ENCODE data around the gene BMPR2. TPM values are rescaled to one million over a fixed set of nuclear protein-coding genes. Genes with fewer than 3 reads are reported as not detected.
A peak's percentile ranks its signal among the peaks of the same experiment; 100 is the strongest.
"Not testable (repeated sequence)": the region's sequence is repeated elsewhere in the genome, so short reads cannot be mapped to it uniquely, and the experiment has no call there.

BMPR2 gene
- total RNA-seq, 1 donor from 2014 or later, result 74.6 TPM

DNA sequence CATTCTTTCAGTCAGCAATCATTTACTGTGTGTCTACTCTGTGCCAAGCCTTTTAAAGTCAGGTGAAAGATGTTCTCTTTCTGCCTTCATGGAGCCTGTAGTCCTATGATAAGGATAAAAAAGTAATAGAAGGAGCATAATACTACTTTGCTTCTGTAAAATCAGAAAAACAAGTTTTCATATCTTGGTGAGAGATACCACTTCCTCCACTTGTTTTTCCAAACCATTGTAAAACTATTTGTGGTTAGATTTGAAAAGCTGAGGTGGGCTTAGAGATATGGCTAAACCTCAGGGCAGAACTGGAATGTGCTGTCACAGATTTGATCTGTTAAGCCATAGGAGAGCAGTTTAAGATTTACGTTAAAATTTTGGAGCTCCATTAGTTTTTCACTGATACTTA is 153.9 kb downstream of the BMPR2 start:
- DNase-seq (ENCODE audit: low spot score), result no peak

DNA sequence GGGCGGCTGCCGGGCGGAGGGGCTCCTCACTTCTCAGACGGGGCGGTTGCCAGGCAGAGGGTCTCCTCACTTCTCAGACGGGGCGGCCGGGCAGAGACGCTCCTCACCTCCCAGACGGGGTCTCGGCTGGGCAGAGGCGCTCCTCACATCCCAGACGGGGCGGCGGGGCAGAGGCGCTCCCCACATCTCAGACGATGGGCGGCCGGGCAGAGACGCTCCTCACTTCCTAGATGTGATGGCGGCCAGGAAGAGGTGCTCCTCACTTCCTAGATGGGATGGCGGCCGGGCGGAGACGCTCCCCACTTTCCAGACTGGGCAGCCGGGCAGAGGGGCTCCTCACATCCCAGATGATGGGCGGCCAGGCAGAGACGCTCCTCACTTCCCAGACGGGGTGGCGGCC is 159.2 kb downstream of the BMPR2 start:
- DNase-seq (ENCODE audit: low spot score), result not testable (repeated sequence)

DNA sequence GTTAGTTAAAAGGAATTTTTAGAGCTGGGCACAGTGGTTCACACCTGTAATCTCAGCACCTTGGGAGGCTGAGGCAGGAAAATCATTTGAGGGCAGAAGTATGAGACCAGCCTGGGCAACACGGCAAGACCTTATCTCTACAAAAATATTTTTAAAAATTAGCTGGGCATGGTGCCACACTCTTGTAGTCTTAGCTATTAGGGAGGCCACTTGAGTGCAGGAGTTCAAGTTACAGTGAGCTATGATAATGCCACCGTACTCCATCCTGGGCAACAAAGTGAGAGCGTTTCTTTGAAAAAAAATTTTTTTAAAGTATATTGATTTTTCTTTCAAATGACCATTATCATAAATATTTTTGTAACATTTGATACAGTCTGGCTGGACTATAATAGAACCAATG is 165.0 kb downstream of the BMPR2 start:
- no peak for DNase-seq (ENCODE audit: low spot score)

DNA sequence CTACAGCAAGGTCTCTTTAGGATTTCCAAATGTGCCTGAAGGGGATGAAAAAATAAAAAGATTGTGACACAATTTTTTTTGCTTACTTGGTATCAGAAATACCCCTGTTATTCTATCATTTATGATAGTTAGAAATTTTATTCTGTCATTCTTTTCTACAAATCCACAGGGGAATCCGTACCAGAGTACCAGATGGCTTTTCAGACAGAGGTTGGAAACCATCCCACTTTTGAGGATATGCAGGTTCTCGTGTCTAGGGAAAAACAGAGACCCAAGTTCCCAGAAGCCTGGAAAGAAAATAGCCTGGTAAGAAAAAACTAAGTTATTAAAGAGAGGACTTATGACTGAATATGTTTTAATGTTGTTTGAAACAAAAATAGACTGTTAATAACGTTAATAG is 166.0 kb downstream of the BMPR2 start:
- DNase-seq (ENCODE audit: low spot score), result no peak

GRCh38 chr2:202545523-202545922 is 169.4 kb downstream of the BMPR2 start:
- DNase-seq (ENCODE audit: low spot score), result no peak

- DNase-seq (ENCODE audit: low spot score), result no peak
These were observed 169.8 kb downstream of the BMPR2 start for GRCh38 chr2:202545931-202546330.

GRCh38 chr2:202546499-202547141 is 170.5 kb downstream of the BMPR2 start:
- not testable (repeated sequence) for DNase-seq (ENCODE audit: low spot score)

DNA sequence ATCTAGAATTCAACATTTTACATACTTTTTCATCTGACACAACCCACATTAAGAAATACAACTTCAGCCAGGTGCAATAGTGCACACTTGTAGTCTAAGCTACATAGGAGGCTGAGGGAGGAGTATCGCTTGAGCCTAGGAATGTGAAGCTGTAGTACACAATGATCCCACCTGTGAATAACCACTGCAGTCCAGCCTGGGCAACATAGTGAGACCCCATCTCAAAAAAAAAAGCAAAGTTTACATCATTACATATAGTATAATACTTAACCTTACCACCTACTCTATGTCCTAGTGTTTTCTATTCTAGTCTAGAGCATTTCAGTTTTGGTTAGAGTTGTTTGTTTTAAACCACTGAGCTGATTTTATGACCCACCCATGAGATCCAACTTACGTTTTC is 172.1 kb downstream of the BMPR2 start:
- no peak for DNase-seq (ENCODE audit: low spot score)

DNA sequence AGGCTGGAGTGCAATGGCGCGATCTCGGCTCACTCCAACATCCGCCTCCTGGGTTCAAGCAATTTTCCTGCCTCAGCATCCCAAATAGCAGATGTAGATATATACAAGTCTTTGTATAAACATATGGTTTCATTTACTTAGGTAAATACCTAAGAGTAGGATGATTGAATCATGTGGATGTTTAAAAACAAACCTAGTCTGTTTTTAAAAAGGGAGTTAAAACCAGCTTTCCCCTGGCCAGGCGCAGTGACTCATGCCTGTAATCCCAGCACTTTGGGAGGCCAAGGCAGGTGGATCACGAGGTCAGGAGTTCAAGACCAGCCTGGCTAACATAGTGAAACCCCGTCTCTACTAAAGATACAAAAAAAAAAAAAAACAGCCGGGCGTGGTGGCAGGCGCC is 174.9 kb downstream of the BMPR2 start:
- not testable (repeated sequence) for DNase-seq (ENCODE audit: low spot score)

DNA sequence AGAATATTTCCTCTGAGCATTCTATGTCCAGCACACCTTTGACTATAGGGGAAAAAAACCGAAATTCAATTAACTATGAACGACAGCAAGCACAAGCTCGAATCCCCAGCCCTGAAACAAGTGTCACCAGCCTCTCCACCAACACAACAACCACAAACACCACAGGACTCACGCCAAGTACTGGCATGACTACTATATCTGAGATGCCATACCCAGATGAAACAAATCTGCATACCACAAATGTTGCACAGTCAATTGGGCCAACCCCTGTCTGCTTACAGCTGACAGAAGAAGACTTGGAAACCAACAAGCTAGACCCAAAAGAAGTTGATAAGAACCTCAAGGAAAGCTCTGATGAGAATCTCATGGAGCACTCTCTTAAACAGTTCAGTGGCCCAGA is 179.2 kb downstream of the BMPR2 start:
- DNase-seq (ENCODE audit: low spot score), result no peak

DNA sequence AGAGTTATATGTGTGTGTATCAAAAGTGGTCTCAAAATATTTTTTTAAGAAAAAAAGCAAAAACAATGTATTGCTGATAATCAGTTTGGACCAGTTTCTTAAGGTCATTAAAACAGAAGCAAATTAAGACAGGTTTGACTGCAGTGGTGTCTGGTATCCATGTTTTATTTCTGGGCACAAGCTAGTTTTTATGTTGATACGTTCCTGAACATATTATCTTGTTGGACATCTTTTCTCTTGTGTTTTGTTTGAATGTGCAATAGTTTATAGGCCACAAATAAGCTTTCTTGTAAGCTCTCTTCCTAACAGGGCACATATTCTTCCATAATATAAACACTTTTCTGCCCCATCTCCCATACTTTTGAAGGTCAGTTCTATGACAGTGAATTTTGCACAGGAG is 184.1 kb downstream of the BMPR2 start:
- no peak for DNase-seq (ENCODE audit: low spot score)

DNA sequence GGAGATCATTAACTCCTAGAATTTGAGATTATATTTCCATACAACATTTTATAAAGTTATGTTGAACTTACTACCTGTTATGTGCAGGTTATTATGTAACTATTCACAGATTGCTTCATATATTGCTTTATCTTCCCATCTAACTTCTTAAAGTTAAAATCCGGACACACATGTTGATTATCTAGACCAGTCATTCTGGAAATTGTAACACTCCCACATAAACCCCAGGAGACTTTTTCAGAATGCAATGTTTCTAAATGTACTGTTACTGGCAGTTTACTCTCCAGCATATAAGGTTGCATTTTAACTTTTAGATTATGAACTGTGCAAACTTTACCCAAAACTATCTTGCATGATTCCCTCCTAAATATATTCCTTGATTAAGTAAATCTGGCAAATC is 188.1 kb downstream of the BMPR2 start:
- no peak for DNase-seq (ENCODE audit: low spot score)

DNA sequence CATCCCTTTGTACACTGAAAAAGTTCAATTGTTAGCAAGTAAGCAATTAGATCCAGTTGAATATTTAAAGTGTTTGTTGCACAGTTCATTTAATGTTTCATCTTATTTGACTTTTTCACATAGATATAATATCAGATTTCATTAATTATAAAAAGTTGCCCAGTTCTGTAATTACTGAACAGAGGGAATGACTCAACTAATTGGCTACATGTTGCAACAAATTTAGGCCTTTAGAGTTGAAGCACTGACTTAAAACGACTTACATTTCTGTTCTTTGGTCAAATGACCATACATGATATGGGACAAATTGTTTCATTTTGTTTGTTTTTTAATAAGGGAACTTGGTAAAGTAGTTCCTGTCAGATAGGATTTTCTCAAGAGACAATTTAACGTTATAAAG is 190.2 kb downstream of the BMPR2 start:
- no peak for DNase-seq (ENCODE audit: low spot score)

- no peak for DNase-seq (ENCODE audit: low spot score)
These were observed 198.4 kb downstream of the BMPR2 start for GRCh38 chr2:202574541-202574940.

DNA sequence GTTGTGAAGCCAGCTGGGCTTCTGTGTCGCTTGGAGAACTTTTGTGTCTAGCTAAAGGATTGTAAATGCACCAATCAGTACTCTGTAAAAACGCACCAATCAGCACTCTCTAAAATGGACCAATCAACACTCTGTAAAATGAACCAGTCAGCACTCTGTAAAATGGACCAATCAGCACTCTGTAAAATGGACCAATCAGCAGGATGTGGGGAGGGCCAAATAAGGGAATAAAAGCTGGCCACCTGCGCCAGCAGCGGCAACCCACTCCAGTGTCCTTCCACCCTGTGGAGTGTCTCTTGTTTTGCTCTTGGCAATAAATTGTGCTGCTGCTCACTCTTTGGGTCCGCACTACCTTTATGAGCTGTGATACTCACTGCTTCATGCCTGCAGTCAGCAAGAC is 199.1 kb downstream of the BMPR2 start:
- not testable (repeated sequence) for DNase-seq (ENCODE audit: low spot score)

- DNase-seq (ENCODE audit: low spot score), result no peak
These were observed 201.4 kb downstream of the BMPR2 start for GRCh38 chr2:202577250-202578183.

DNA sequence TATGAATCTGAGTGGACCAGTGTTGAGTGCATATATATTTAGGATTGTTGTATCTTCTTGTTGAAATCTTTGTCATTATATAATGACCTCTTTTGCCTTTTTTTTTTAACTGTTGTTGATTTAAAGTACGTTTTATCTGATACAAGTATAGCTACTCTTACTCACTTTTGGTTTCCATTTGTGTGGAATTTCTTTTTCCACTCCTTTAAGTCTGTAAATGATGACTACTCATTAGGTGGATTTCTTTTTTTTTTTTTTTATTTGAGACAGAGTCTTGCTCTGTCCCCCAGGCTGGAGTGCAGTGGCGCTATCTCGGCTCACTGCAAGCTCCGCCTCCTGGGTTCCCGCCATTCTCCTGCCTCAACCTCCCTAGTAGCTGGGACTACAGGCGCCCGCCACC is 206.7 kb downstream of the BMPR2 start:
- DNase-seq (ENCODE audit: low spot score), result not testable (repeated sequence)

DNA sequence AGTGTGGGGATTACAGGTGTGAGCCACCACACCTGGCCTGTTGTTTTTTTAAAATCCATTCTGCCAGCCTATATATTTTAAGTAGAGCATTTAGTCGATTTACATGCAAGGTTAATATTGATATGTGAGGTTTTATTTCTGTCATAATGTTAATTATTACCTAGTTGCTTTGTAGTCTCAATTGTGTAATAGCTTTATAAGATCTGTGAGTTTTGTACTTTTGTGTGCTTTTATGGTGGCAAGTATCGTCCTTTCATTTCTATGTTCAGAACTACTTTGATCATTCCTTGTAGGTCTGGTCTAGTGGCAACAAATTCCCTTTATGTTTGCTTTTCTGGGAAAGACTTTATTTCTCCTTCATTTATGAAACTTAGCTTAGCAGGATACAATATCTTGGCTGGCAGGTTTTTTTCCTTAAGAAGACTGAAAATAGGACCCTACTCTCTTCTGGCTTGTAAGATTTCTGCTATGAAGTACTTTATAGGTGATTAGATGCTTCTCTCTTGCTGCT is 207.6 kb downstream of the BMPR2 start:
- no peak for DNase-seq (ENCODE audit: low spot score)

- peak; percentile 67 for DNase-seq (ENCODE audit: low spot score)
These were observed 212.8 kb downstream of the BMPR2 start for GRCh38 chr2:202588647-202589581.

DNA sequence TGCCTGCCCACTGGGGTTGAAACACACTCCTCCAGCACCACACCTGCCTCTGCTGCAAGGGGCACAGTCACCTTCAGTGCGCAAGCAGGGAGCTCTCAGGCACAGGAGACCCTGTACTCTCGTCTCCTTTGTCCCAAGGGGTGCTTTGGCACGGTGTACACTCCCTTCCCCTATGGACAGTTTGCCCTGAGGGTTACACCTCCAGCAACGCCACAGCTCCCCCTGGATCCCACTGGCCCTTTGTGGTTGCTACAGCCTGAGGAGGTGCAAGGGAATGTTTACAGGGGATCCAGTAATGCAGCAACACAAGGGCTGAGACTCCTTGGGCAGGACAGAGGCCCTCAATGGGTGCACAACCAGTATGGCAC is 213.4 kb downstream of the BMPR2 start:
- DNase-seq (ENCODE audit: low spot score), result no peak

- DNase-seq (ENCODE audit: low spot score), result no peak
These were observed 216.4 kb downstream of the BMPR2 start for GRCh38 chr2:202592566-202592965.

DNA sequence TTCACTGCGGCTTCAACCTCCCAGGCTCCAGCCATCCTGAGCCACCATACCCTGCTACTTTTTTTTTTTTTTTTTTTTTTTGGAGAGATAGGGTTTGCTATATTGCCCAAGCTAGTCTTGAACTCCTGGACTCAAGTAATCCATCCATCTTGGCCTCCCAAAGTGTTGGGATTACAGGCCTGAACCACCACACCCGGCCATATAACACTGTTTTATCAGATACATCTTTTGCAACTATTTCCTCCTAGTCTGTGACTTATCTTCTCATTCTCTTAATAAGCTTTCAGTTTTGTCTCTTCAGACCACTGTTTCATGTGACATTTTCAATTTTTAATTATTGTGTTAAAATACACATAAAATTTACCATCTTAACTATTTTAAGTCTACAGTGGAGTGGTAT is 223.0 kb downstream of the BMPR2 start:
- no peak for DNase-seq (ENCODE audit: low spot score)

Measured in ureter (tissue), 1 donor.